Stimulated activated CD4-positive, alpha-beta T cell treated with anti-CD3 and anti-CD28 coated beads, Interleukin-2, amount 100 ng/mL, for 24 hours (primary cell): ENCODE results near the gene ESPNL.
"Not testable (repeated sequence)": the region's sequence is repeated elsewhere in the genome, so short reads cannot be mapped to it uniquely, and the experiment has no call there.

Source experiments
- DNase-seq, 2 donors: peaks; one replicate each; pipeline ENCODE4 v3.0.0-alpha.2; 2020

The ESPNL gene, protein sequence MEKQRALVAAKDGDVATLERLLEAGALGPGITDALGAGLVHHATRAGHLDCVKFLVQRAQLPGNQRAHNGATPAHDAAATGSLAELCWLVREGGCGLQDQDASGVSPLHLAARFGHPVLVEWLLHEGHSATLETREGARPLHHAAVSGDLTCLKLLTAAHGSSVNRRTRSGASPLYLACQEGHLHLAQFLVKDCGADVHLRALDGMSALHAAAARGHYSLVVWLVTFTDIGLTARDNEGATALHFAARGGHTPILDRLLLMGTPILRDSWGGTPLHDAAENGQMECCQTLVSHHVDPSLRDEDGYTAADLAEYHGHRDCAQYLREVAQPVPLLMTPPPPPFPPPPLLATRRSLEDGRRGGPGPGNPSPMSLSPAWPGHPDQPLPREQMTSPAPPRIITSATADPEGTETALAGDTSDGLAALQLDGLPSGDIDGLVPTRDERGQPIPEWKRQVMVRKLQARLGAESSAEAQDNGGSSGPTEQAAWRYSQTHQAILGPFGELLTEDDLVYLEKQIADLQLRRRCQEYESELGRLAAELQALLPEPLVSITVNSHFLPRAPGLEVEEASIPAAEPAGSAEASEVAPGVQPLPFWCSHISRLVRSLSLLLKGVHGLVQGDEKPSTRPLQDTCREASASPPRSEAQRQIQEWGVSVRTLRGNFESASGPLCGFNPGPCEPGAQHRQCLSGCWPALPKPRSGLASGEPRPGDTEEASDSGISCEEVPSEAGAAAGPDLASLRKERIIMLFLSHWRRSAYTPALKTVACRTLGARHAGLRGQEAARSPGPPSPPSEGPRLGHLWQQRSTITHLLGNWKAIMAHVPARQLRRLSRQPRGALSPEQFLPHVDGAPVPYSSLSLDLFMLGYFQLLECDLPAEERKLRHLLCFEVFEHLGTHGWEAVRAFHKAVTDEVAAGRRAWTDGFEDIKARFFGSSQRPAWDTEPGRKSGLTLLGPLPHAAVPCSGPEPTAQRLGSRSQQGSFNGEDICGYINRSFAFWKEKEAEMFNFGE

GRCh38 chr2:238100049-238100820 lies at the start of gene ESPNL:
ESPNL (plus strand) TSS chr2:238100340; CDS start chr2:238100420, 80 bp downstream.
- DNase-seq, result peak in 1 of 2 donors; percentile 8

DNA sequence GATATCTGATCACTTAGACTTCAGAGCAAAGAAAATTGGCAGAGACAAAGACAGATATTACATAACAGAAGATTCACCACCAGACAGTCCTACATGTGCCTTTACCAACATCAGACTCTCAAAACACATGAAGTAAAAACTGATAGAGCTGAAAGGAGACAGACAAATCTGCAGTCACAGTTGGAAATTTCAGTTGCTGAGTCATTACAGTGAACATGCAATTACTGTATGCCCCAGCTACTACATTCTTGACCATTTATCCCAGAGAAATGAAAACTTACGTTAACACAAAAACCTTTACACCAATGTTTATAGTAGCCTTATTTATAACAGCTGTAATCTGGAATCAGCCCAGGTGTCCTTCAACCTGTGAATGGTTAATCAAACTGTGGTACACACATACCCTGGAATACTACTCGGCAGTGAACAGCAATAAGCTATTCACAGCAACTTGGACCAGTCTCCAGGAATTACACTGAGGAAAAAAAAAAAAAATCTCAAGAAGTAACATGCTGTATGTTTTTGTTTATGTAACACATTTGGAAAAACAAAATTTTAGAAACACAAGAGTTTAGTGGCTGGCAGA lies 46.9 kb upstream of the ESPNL start:
- DNase-seq, result no peak

DNA sequence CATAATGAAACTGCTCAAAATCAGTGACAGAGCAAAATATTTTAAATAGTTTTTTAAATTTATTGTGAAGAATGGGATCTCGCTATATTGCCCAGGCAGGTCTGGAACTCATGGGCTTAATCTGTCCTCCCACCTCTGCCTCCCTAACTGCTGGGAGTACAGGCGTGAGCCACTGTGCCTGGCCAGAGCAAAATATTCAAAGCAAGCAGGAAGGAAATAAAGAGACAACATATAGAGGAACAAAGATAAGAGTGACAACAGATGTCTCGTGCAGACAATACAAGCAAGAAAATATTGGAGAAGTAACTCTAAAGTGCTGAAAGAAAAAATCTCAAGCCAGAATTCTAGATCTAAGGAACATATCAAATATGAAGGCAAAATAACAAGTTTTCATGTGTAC lies 44.3 kb upstream of the ESPNL start:
- no peak for DNase-seq

DNA sequence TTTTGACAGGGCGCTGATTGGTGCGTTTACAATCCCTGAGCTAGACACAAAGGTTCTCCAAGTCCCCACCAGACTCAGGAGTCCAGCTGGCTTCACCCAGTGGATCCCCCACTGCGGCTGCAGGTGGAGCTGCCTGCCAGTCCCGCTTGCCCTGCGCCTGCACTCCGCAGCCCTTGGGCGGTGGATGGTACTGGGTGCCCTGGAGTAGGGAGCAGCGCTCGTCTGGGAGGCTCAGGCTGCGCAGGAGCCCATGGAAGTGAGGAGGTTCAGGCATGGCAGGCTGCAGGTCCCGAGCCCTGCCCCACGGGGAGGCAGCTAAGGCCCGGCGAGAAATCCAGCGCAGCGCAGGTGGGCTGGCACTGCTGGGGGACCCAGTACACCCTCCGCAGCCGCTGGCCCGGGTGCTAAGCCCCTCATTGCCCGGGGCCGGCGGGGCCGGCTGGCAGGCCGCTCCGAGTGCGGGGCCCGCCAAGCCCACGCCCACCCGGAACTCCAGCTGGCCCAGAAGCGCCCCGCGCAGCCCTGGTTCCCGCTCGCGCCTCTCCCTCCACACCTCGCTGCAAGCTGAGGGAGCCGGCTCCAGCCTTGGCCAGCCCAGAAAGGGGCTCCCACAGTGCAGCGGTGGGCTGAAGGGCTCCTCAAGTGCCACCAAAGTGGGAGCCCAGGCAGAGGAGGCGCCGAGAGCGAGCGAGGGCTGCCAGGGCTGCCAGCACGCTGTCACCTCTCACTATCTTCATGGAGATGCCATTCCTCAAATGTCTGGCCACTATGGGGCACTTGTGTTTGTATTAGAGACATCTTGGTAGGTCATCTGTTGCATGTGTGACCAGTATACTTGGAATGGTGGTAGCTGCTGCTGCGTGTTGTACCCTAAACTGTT lies 42.2 kb upstream of the ESPNL start:
- not testable (repeated sequence) for DNase-seq

DNA sequence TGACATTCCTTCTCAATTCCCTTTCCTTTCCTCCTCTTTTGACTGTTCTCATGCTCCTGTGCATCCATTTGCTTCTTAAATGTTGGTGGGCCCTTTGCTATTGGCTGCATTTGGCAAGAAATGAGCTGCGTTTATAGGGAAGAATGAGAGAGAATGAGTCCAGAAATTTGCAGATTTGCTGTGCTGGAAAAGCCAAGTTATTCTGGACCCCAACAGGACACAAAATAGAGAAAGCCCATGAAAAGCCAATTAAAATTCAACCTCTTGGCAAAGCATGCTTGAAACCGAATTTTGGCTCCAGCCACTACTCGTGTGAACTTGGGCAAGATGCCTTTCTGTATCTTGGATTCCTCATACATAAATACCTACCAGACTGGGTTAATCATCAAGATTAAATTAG lies 40.6 kb upstream of the ESPNL start:
- DNase-seq, result no peak

GRCh38 chr2:238060096-238060541 lies 40.0 kb upstream of the ESPNL start:
- DNase-seq, result no peak

DNA sequence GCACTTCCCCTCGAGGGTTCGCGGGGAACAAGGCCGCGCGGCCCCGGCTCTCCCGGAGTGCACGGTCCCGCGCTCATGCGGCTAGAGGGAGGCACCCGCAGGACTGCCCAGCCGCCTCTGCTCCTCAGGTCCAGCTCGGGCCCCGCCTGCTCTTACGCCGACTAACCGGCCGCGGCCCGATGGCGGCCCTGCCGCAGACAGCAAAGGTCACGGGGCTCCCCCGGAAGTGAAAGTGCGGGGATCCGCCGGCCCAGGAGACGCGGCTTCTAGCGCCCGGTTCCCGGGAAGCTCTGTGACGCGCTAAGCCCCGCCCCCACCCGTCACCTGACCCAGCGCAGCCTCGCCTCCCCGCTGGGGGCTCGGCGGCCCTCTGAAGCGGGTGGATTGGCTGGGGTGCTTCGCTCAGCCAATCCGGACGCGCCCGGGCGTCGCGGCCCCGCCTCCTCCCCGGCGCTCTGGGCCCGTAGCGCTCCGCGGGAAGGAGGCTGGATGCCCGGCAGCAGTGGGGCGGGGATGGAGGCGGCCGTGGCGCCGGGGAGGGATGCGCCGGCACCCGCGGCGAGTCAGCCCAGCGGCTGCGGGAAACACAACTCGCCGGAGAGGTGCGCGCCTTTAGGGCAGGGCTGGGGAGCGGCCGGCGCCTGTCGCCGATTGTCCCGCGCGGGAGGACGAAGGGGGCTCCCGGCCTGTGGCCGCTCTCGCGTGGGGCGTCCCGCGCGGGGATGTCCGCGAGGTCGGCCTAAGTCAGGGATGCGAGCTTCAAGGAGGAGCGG lies 39.4 kb upstream of the ESPNL start, which contains the start of gene SCLY:
Gene SCLY (plus strand): TSS at position 460 of the 773 bp plus-strand sequence. CDS start 54 bp downstream, at position 514.
- peak; percentile 96 to 97 for DNase-seq

DNA sequence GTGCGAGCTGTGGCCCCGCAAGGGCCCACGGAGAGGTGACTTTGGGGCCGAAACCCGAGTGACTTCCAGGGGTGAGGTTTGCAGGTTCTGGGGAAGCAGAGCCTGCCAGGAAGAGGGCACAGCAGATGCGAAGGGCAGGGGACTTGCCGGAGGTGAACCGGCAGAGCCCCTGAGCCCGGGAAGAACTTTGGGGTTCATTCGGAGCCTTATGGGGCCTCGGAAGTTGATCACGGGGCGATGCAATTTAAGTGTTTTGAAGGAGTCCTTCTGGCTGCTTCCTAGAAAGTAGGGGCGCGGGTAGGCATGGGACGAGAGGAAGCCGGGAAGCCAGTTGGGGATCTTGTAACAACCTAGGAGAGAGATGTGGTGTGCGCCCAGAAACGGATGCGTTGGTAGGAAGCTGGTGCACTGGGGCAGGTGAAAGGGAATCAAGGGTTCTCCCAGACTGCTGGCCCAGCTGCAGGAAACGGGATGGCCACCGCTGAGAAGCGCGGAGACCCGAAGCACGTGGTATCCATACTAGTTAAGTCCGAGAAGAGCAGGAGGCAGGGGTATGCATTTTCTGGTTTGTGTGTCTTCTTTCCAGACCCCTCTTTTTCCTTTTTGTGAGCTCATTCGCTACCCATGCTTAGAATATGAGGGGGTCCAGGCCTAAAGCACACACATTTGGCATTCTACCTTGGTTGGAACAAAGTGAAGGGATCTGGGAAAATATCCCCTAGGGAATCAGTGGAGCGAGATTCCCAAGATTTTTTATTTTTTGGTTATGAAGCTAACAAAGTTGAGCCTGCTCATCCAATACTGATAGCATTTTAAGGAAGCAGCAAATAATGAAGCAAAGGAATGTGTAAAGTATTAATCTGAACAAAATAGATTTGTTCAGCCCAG lies 38.6 kb upstream of the ESPNL start:
- peak; percentile 22 to 44 for DNase-seq

DNA sequence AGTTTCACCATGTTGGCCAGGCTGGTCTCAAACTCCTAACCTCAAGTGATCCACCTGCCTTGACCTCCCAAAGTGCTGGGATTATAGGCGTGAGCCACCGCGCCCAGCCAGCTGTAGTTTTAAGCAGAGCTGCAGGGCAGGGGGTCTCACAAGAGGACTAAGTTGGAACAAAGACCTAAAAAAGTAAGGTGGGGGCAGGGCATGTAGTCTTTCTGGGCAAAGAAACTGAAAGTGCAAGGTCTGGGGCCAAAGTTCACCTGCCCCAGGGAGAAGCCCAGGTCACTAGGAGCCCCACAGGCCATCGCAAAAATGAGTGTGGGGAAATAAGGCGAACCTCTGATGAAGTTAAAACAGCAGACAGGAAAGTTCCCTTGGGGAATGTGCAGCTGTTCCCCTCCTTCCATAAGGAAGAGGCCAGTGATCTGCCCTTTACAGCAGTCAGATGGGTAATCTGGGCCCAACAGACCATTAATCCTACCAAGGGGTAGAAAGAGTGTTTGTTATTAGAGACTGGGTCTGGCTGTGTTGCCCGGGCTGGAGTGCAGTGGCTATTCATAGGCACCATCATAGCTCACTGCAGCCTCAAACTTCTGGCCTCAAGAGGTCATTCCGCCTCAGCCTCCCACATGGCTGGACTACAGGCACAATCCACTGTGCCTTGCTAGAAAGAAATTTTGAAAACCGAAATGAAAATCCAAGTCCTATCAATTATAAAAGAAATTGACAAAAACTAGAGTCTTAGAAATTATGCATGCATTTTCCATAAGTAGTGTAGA lies 36.5 kb upstream of the ESPNL start:
- no peak for DNase-seq

DNA sequence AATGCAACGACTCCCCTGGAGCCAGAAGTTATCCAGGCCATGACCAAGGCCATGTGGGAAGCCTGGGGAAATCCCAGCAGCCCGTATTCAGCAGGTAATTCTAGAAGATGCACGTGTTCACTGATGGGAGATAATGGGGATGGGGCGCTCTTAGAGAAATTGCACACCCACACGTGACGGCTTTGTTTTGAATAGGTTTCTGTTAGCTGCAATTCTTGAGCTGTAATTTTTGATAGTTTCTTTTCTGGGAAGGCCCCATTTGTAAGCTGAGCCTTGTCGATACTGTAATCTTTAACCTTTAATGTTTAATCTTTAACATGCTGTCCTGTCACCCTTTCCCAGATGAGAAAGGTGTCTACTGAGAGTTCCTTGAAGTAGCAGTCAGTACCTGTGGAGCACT lies 35.8 kb upstream of the ESPNL start:
- no peak for DNase-seq

GRCh38 chr2:238065071-238065846 lies 34.9 kb upstream of the ESPNL start:
- DNase-seq, result no peak

DNA sequence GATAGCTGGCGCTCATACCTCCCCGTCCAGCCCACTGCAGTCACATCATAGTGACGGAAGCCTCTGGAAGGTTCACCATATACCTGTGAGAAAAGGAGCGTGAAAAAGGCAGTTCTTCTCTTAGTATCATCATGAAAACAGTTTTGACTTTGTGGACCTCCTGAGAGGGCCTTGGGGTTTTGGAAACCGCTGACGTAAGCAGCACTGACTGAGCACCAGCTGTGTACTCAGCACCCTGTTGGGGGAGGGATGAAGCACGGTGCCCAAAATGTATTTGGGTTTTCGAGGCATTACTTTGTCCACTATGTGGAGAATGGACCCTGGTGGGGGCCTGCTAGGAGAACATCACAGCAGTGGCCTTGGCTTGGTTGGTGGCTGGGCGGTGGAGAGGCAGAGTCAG lies 33.9 kb upstream of the ESPNL start:
- no peak for DNase-seq

DNA sequence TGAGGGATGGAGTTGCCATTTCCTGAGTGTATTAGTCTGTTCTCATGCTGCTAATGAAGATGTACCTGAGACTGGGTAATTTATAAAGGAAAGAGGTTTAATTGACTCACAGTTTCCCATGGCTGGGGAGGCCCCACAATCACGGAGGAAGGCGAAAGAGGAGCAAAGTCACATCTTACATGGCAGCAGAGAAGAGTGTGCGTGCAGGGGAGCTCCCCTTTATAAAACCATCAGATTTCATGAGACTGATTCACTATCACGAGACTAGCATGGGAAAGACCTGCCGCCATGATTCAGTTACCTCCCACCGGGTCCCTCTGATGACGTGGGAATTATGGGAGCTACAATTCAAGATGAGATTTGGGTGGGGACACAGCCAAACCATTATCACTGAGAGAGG lies 33.4 kb upstream of the ESPNL start:
- DNase-seq, result peak; percentile 33 to 49

GRCh38 chr2:238067939-238068338 lies 32.2 kb upstream of the ESPNL start:
- no peak for DNase-seq

DNA sequence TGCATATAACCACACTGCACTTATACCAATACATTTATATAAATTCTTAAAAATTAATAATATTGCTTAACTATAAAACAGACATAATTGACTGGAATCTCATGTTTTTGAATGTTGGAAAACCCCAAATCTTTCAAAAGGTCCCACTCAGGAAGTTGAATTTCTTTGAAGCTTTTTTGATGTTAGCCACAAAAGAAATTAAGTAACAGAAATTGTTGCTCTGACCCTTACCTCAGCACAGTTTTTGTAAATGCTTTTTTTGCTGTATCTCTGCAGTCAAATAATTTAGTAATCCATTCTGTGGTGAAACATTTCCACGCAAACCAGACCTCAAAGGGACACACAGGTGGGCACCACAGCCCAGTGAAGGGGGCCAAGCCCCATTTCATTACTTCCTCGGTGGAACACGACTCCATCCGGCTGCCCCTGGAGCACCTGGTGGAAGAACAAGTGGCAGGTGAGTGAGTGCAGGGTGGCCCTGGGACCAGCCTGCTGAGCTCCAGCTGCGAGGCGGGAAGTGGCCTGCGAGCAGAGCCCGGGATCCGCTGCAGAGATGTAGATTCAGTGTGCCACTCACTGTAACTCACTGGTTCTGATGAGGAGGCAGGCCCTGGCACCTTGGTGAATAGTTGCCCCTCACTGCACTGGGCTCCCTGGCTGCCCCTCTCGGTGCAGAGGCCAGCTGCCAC lies 31.0 kb upstream of the ESPNL start:
- DNase-seq, result no peak

- no peak for DNase-seq
Observed at GRCh38 chr2:238069877-238070276, 30.3 kb upstream of the ESPNL start.

GRCh38 chr2:238075397-238075796 lies 24.7 kb upstream of the ESPNL start:
- no peak for DNase-seq
